Fibroblast of mammary gland (primary cell): ENCODE measurements around the gene SHF.

Source experiments
- DNase-seq: peaks from one replicate; pipeline ENCODE4 v3.0.0-alpha.2; 2010; ENCODE audit warnings: low read depth
- H3K4me3 ChIP-seq: 2 replicates; pipeline ENCODE4 v1.5.1; 2011; ENCODE audit warnings: low read depth, mild to moderate bottlenecking, low read length, moderate library complexity; ENCODE audit not compliant: control insufficient read depth
- CTCF ChIP-seq: conservative IDR thresholded peaks from 2 replicates; pipeline ENCODE4 v1.5.1; 2011; ENCODE audit warnings: low read depth, low read length, inconsistent platforms; ENCODE audit not compliant: control insufficient read depth, insufficient read depth

The SHF gene

DNA sequence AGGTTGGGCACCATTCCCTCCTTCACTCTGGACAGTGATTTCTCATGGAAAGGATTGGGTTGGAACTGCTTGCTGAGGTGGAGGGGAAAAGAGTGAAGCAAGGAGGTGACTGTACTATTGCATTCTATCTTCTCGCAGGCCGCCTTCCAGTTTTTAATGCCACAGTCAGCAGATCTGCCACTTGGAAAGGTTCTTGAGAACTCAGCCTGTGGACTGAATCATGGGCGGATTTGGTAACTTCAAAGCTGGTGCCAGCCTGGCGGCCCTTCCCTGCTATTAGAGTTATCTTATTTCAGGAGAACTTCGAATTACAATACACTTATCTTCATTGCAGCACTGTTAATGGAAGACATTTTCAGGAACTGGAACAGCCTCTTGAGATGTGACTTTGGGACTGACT lies 41.2 kb upstream of the SHF start:
- TF ChIP-seq CTCF, result no peak
- no peak for DNase-seq

GRCh38 chr15:45225506-45226273 lies 37.9 kb upstream of the SHF start:
- no peak for TF ChIP-seq CTCF

More for the DNA sequence above, 41.2 kb upstream of the SHF start:
- H3K4me3 ChIP-seq, result no peak overlapping the region

GRCh38 chr15:45224621-45225217 lies 37.0 kb upstream of the SHF start:
- no peak for TF ChIP-seq CTCF
- no peak overlapping the region for H3K4me3 ChIP-seq
- DNase-seq, result no peak

More at GRCh38 chr15:45225506-45226273, 37.9 kb upstream of the SHF start:
- no peak overlapping the region for H3K4me3 ChIP-seq
- no peak for DNase-seq

DNA sequence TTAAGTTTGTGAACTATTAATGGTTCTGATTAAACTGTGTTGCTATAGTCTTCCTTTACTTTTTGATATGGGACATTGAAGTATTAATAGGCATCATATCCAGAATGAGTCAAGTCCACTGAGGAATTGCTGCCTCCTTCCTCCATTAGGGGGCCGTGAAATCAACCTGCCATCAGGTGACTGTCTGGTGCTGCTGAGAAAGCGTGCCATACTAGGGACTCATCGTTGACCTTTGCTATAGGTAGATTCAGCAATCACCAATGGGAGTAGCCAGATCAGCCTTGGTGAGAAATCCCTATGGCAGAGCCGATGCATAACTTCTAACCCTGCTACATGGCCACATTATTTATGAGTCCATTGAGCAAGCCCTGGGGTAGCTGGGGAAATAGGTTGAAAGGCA lies 34.2 kb upstream of the SHF start:
- DNase-seq, result no peak
- H3K4me3 ChIP-seq, result no peak overlapping the region
- no peak for TF ChIP-seq CTCF

DNA sequence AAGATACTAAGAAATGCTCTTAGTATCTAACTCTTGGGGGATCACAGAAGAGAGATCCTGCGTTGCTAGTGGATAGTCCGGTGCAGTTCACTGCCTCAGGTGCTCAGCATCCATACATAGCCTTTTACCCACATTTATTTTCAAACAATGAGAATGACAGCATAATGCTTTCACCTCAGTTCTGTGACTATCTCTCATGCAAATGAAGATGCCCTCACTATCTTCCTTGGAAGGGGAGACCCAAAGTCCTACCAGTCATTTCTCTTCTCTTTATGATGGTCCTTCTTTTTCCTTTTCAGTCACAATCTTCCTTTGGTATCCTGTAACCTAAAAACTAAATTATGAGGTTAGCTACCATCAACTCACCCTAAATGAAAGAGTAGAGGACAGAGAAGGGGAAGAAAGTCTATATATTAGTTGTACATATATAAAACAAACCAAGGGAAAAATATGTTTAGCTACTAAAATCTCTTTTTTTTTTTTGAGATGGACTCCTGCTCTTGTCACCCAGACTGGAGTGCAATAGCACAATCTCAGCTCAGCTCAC lies 33.4 kb upstream of the SHF start:
- DNase-seq, result no peak
- TF ChIP-seq CTCF, result no peak
- no peak overlapping the region for H3K4me3 ChIP-seq

DNA sequence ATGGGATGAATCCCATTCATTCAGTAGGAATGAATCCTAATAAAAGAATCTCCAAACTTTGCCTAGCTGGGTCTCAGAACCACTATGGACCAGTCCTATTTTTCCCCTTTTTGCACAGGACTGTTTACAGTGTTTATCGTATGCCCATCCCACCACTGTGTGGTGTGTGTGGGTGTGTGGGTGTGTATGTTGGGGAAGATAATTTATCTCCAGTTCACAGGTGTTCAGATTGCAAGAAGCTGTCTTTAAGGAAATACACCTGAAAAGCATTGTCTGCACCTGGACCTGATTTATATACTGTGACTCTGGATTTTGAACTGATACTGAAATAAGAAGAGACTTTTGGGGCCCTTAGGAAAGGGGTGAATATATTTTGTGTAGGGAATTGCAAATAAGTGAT lies 24.7 kb upstream of the SHF start:
- no peak for DNase-seq
- TF ChIP-seq CTCF, result no peak
- H3K4me3 ChIP-seq, result no peak overlapping the region
